ENCODE measurements around the gene SCO1.
"Not testable (repeated sequence)": the region's sequence is repeated elsewhere in the genome, so short reads cannot be mapped to it uniquely, and the experiment has no call there.

DNA sequence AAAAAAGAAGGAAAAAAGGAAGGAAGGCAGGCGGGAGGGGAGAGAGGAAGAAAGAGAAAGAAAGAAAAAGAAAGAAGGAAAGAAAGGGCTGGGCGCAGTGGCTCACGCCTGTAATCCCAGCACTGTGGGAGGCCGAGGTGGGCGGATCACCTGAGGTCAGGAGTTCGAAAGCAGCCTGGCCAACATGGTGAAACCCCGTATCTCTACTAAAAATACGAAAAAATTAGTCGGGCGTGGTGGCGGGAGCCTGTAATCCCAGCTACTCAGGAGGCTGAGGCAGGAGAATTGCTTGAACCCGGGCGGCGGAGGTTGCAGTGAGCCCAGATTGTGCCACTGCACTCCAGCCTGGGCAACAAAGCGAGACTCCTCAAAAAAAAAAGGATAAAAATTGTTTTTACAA, 32.9 kb upstream of the SCO1 start:
- not testable (repeated sequence) for TF ChIP-seq EZH2 (IDR thresholded peaks at IDR 0.05; ENCODE audit: borderline replicate concordance, insufficient read depth, low read depth, low read length, poor library complexity, severe bottlenecking)
- TF ChIP-seq, protein P1, sequence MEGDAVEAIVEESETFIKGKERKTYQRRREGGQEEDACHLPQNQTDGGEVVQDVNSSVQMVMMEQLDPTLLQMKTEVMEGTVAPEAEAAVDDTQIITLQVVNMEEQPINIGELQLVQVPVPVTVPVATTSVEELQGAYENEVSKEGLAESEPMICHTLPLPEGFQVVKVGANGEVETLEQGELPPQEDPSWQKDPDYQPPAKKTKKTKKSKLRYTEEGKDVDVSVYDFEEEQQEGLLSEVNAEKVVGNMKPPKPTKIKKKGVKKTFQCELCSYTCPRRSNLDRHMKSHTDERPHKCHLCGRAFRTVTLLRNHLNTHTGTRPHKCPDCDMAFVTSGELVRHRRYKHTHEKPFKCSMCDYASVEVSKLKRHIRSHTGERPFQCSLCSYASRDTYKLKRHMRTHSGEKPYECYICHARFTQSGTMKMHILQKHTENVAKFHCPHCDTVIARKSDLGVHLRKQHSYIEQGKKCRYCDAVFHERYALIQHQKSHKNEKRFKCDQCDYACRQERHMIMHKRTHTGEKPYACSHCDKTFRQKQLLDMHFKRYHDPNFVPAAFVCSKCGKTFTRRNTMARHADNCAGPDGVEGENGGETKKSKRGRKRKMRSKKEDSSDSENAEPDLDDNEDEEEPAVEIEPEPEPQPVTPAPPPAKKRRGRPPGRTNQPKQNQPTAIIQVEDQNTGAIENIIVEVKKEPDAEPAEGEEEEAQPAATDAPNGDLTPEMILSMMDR (IDR thresholded peaks at IDR 0.05) = not testable (repeated sequence)

Measured in B cell (primary cell).